ENCODE measurements around the gene EYA3.

EYA3 gene, protein sequence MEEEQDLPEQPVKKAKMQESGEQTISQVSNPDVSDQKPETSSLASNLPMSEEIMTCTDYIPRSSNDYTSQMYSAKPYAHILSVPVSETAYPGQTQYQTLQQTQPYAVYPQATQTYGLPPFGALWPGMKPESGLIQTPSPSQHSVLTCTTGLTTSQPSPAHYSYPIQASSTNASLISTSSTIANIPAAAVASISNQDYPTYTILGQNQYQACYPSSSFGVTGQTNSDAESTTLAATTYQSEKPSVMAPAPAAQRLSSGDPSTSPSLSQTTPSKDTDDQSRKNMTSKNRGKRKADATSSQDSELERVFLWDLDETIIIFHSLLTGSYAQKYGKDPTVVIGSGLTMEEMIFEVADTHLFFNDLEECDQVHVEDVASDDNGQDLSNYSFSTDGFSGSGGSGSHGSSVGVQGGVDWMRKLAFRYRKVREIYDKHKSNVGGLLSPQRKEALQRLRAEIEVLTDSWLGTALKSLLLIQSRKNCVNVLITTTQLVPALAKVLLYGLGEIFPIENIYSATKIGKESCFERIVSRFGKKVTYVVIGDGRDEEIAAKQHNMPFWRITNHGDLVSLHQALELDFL

DNA sequence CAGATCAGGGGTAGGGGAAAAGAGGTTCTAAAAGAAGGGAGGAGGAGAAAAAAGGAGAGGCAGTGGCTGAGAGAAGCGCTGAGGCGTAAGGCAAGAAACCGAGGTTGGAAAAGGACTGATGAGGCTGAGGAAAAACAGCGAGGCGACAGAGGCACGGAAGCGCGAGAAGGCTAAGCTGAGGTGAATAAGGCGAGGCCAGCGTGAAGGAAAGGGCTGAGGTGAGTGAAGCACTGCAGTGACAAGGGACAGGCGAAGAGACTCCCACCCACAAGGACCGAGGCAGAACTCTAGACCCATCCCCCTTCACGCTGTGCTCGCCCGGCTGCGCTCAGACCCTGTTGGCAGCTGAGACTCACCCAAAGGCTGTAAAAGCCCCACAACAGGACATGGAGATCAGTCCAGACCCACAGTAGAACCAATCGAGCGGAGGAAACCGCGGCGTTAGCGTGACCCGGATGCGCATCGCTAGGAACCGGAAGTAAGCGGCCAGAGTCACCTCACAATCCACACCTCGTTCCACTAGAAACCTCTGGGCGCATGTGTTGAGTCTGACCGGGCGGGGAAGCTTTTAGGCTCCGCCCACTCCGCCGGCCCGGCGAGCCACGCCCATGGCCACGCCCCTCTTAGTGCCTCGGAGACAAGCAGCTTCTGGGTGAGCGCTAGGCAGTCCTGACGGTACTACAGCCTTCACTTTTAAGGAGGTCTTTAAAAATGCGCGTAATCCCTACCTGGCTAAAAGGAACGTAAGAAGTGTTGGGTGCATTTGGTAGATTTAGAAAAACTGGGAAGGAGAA lies at the start of gene EYA3:
Gene EYA3, minus strand, starts transcription at position 443 of the 794 bp plus-strand sequence. CDS start 30,584 bp downstream, outside the sequence.
- peak; percentile 78 to 94 for DNase-seq

DNA sequence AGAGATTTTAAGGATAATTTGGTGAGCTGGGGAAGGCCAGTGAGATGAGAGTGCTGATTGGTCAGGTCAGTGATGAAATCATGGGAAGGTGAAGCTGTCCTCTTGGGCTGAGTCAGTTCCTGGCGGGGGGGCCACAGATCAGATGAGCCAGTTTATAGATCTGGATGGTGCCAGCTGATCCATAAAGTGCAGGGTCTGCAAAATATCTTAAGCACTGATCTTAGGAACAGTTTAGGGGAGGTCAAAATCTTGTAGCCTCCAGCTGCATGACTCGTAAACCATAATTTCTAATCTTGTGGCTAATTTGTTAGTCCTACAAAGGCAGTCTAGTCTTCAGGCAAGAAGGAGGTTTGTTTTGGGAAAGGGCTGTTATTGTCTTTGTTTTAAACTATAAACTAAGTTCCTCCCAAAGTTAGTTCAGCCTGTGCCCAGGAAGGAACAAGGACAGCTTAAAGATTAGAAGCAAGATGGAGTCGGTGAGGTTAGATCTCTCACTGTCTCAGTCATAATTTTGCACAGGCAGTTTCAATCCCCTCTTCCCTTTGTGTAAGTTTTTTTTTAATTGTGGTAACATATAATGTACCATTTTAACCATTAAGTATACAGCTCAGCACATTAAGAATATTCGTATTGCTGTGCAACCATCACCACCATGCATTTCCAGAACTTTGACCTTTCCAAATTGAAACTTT lies 48.7 kb upstream of the EYA3 start:
- DNase-seq, result no peak

DNA sequence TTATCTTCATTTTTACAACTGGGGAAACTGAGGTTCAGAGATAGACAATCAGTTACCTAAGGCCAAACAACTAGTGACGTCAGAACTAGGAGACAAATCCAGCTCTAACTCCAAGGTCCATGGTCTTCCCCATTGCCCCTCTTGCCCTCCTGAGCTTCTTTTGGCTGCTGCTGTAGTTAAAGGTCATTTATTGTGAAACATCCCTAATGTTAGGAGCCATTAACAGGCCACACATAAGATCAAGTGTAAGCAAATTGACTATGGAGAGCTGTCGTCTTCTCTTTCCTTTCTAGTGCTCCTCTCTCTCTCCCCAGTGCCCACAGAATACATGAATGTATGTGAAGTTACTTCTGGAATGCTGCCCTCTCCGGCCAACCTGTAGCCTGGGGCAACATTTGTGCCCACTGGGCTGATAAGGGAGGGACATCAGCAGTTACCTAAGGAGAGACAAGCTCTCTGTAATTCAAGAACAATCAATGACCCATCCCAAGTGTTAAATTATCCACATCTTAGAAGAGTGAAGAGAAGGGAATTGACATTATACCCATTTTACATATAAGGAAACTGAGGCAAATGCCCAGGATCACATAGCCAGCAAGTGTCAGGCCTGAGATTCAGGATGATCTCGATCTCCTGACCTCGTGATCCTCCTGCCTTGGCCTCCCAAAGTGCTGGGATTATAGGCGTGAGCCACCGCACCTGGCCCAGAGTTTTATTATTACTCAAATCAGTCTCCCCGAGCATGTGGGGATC lies 47.9 kb upstream of the EYA3 start:
- no peak for DNase-seq

DNA sequence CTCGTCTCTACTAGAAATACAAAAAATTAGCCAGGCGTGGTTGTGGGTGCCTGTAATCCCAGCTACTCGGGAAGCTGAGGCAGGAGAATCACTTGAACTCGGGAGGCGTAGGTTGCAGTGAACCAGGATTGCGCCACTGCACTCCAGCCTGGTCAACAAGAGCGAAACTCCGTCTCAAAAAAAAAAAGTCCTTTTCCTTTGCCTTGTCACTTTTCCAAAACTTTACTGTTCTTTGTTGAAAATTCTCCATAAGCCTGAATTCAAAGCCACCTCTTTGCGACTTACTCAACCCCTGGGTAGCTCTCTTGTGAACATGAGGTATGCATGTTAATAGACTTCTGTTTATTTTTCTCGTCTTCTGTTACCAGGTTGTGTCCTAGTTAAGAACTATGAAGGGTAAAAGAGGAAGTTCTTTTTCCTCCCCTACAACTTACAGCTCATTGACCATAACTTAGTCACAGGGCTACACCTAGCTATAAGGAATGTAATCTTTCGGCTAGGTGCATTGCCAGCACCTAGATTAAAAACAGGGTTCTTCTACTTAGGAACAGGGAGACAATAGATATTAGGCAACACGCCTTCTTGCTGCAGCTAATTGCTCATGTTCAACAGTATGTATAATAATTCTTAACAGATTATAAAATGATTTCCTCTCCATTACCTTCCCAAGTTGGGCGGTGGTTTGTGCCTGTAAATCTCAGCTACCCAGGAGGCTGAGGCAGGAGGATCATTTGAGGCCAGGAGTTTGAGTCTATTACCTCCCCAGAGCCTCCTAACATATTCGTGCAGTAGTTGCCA lies 47.2 kb upstream of the EYA3 start:
- DNase-seq, result no peak

DNA sequence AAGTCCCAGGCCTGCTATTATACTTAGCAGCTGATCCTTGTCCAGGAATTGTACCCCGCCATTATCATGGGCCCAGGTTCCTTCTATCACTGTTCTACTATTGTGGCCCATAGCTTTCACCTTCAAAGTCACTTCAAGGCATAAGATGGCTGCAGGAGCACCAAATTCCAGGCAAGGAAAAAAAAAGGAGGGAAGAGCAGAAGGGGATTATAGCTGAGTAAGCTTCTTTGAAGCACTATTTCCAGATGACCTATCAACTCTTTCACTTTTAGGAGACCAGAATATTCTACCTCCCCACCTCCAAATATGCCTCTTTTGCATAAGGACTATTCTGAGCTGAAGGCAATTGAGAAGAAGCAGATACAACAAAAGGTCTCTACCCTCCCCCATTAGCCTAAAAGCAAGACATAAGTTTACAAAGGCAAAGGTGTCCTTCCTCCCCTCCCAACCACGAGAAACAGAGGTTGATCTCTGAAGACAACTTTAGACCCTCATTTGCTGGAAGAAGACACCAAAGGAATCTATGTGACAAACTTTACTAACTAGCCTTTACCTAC lies 46.3 kb upstream of the EYA3 start:
- no peak for DNase-seq

DNA sequence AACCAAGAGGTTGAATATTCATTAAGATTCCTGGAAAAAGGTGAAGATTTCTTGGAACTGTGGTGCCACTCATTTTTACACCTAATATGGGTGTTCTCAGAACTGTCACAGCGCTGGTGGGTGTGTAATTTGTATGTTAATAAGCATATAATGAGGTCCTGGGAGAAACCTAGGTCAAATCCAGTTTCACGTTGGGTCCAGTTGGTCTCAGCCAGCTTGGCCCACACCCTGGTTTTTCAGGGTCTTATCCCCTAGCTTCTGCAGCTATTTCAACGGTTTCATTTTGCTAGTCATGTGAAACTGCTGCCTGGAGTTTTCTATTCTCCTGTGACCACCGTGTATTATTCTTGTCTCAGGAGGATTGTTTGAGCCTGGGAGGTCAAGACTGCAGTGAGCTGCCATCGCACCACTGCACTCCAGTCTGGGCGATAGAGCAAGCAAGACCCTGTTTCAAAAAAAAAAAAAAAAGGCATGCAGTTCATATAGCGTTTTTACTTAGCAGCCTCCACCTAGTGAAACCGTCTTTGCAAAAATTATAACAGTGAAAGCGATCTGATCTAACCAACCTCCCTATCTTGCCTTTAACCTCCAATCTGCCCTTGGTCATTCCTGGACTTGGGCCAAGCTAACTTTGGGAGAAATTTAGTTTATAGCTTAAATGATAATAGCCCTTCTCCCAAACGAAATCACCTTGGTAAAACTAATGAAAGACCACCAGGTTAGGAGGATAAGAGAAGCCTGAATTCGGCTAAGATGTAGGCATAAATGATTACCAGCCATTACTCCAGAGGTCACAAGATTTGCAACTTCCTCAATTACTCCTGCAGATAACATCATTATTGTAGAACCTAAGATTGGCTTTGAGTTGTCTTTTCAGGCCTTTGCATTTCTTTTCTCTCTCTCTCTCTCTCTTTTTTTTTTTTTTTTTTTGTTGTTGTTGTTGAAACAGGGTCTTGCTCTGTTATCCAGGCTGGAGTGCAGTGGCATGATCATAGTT lies 44.1 kb upstream of the EYA3 start:
- DNase-seq, result no peak

DNA sequence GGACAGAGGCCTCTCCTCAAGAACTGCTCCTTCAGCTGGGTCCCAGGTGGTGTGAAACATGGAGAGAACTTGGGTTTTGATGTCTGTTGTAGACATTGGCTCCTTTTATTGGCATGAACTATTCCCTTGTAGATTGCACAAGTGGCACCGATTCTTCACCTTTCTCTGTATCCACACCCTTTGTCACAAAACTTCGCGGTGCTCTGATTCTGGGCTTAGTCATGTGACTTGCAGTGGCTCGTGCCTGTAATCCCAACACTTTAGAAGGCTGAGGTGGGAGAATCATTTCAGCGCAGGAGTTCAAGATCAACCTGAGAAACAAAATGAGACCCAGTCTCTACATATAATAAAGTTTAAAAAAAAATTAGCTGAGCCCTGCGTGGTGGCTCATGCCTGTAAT lies 42.5 kb upstream of the EYA3 start:
- no peak for DNase-seq

DNA sequence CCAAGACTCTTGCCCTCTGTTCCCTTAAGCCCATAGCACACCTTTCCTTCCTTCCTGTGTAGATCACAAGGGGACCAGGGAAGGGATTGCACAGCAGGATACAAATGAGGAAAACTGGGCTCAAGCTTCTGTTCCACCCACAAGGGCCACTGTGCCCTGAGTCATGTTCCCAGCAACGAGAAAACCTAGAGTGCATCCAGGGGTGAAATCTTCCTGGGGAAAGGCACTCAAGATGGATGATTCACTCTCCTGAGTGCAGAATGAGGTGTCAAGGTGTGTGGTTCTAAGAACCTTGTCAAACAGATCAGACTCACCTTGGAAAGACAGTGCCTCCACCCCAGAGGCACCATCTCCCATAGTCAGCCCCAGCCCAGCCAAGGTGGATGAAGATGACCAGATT lies 40.7 kb upstream of the EYA3 start:
- DNase-seq, result no peak

DNA sequence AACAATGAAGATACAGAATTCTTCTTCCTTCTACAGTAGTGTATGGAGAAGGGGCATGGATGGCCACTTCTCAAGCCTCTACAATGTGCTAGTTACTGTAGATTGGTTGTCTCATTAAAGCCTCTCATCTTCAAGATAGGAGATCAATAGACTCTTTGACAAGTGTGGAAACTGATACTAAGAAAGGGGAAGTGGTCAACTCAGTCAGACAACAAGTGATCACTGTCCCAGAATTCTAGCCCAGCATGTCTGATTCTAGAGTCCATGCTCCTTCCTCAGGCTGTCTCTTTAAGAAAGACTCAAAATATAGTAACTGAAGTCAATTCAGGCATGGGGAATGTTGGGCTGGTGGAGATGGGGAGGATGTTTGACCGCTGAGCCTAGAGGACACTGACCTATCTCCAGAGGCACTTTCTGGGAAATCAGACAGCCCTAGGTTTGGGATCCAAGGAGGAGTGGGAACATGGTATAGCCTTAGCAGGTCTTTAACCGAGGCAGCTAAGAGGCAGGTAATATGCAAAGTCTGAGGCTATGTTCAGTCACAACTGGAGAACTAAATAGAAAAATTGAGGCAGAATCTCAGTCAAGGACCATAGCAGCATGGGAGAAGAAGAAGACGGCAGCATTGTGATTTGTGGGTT lies 39.3 kb upstream of the EYA3 start:
- DNase-seq, result no peak

DNA sequence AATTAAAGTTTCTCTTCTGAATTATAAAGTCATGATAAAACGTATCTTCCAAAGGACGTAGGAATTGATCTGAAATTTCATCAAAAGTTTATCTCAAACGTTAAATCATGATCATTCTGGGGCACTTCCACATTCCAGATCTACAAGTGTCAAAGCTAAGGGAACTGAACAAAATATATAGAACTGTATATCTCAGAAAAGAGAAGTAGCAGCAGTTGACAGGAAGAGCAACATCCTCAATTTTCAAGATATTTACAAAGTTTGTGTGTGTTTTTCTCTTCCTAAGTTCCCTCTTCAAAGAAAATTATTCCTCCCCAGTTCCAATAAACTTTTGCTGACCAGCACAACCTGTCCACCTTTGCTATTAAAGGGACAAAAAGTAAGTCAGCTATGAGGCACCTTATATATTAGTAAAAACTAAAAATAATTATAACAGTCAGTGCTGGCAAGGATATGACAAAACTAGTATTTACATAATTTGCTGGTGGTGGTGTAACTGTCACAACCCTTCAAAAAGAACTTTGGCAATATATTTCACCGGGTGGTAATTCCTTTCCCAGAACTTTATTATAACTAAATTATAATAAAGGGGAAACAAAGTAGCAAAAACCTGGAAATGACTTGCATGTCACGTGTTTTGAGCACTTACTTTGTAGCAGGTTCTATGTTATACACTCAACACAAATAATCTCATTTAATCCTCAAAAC lies 38.5 kb upstream of the EYA3 start:
- DNase-seq, result no peak

DNA sequence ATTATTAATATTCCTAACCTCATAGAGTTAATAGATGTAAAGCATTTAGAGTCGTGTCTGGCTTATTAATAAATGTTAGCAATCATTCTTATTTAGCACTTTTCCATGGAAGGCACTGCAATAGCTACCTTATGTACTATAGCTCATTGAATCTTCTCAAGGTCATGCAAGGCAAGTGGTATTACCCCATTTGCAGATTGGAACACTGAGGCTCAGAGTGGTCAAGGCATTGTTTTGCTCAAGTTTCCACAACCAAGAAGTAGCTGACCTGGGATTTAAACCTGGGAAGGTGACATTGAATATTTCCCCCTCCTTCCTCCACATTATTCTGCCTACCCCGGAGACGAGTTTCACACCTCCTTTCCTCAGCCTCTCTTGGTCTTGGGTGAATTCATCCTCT lies 37.8 kb upstream of the EYA3 start:
- no peak for DNase-seq

DNA sequence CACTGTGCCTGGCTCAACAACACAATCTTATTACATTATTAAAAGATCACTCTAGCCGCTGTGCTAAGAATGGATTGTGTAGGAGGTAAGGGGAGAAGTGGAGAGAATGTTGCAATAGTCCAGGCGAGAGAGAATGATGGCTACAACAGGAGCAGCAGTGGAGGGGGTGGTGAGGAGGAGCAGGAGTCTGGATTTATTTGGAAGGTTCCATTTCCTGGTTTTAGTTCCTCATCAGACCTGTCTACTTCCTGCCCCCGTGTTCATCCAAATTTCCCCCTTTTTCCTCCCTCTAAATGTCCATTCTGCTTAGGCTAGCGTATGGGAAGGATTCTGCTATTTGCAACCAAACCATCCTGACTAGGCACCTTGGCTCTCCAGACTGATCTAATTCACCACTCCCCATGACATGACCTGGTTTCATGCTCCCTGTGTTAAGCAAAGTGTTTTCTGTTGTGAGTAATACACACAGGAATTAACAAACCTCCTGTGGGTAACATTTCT lies 35.1 kb upstream of the EYA3 start:
- DNase-seq, result no peak

DNA sequence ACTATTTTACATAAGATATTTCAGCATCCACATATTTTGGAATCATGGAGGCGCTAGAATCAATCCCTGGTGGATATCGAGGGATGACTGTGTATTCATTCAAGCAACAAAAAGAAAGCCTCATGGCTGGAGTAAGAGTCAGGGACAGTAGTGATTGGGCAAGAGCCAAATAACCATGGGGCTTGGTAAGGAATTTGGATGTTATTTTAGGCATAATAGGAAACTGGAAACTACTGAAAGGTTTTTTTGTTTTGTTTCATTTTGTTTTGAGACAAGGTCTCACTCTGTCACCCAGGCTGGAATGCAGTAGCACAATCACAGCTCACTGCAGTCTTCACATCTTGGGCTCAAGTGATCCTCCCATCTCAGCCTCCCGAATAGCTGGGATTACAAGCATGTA lies 33.8 kb upstream of the EYA3 start:
- DNase-seq, result no peak

DNA sequence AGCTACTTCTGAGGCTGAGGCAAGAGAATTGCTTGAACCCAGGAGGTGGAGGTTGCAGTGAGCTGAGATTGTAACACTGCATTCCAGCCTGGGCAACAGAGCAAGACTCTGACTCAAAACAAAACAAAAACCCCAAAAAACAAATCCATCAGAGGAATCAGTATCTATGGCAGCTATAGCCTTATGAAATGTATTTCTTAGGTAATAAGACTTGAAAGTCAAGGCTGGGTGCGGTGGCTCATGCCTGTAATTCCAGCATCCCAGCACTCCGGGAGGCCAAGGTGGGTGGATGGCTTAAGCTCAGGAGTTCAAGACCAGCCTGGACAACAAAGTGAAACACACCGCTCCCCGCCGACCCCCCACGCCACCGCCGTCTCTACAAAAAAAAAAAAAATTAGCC lies 31.1 kb upstream of the EYA3 start:
- no peak for DNase-seq

DNA sequence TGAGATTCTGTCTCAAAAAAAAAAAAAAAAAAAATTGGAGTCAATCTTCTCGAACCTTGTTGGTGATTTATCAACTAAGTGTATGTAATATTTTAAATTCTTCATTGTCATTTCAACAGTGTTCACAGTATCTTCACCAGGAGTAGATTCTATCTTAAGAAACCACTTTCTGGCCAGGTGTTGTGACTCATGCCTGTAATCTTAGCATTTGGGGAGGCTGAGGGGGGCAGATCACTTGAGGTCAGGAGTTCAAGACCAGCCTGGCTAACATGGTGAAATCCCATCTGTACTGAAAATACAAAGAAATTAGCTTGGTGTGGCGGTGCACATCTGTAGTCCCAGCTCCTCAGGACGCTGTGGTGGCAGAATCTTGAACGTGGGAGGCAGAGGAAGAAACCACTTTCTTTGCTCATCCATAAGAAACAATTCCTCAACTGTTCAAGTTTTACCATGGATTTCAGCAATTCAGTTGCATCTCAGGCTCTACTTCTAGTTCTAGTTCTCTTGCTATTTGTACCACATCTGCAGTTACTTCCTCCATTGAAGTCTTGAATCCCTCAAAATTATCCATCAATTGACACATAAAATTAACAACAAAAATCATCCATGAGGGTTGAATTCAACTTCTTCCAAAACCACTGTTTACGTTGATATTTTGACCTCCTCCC lies 30.4 kb upstream of the EYA3 start:
- DNase-seq, result no peak

DNA sequence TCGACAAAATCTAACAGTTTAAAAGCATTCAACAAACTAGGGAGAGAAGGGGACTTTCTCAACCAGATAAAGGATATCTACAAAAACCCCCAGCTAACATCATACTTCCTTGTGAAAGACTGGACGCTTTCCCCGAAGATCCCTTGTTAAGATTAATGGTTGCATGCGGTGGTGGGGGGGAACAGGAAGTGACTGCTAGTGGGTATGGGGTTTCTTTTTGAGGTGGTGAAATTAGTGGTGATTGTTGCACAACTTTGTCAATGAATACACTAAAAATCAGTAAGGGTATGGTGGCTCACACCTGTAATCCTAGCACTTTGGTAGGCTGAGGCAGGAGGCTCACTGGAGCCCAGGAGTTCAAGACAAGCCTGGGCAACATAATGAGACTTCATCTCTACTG lies 26.9 kb upstream of the EYA3 start:
- no peak for DNase-seq

DNA sequence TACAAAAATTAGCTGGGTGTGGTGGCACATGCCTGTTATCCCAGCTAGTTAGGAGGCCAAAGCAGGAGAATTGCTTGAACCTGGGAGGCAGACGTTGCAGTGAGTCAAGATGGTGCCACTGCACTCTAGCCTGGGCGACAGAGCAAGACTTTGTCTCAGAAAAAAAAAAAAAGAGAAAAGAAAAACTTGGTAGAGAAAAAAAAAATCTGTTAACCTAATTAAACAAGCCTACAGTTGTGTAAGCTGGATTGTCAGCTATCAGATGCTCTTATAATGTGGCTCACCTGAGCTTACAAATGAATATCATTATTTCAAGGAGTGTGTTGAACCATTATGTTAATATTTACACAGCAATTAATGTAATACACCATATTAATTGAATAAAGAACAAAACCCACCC lies 26.4 kb upstream of the EYA3 start:
- no peak for DNase-seq

DNA sequence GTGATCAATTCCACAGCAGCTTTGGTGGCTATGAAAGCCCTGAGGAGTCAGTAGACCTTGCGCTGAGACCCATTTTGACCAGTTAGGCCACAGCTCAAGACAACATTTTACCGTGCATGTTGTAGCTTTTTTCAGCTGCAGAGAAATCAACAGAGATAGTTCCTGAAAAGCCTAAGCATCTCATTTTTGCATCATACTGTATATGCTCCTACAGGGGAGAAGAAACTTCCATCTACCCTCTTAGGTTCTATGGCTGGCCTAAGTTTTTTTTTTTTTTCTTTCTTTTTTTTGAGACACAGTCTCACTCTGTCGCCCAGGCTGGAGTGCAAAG lies 24.8 kb upstream of the EYA3 start:
- DNase-seq, result no peak

All from SW 1271 (cell line).